IMR-90 (cell line): ENCODE results near the gene PTBP1. TPM values are rescaled to one million over a fixed set of nuclear protein-coding genes. Genes with fewer than 3 reads are reported as not detected.

ENCODE experiments used
- ATAC-seq: fragments of 200-7000 bp; cut with Tn5 transposase; 2 replicates; pipeline ENCODE4 v1.9.1; 2020; ENCODE audit warnings: low read depth, mild to moderate bottlenecking, moderate library complexity
- BruUV-seq: library from RNA; stranded (reverse); fragments of 400-500 nt; replicated peaks from 2 replicates; lab custom pipeline; 2021; lab: Mats Ljungman, UMichigan
- CTCF ChIA-PET: fragments of 300-600 bp; formaldehyde crosslinking; extraction: SDS; loops from one replicate; lab custom pipeline; 2021; ENCODE audit warnings: antibody characterized with exemption; lab: Yijun Ruan, JAX
- POLR2A ChIA-PET: fragments of 300-600 bp; sonication (Branson Sonifier 250); formaldehyde crosslinking; loops from one replicate; lab custom pipeline; 2022; ENCODE audit warnings: antibody characterized with exemption; ENCODE audit not compliant: unreplicated experiment; lab: Charles Lee
- DNase-seq: peaks from one replicate; pipeline ENCODE4 v3.0.0; 2013
- H2AFZ ChIP-seq: replicated peaks from 2 replicates; pipeline ENCODE3; 2013; ENCODE audit warnings: low read length, mild to moderate bottlenecking; ENCODE audit not compliant: poor library complexity
- H2AK5ac ChIP-seq: 2 replicates; pipeline ENCODE4 v1.6.1; 2013; ENCODE audit warnings: low read depth, low read length, inconsistent platforms
- H2AK9ac ChIP-seq: replicated peaks from 2 replicates; pipeline ENCODE3; 2013; ENCODE audit warnings: mild to moderate bottlenecking, low read depth, low read length, moderate library complexity; ENCODE audit not compliant: poor library complexity
- H2BK120ac ChIP-seq: 2 replicates; pipeline ENCODE4 v1.6.1; 2013; ENCODE audit warnings: low read depth, low read length, inconsistent platforms
- H2BK15ac ChIP-seq: 3 replicates; pipeline ENCODE4 v1.6.1; 2013; ENCODE audit warnings: low read depth, low read length, inconsistent platforms
- H2BK20ac ChIP-seq: 2 replicates; pipeline ENCODE4 v1.6.1; 2013; ENCODE audit warnings: low read depth, mild to moderate bottlenecking, inconsistent platforms, low read length, moderate library complexity
- H2BK5ac ChIP-seq: 2 replicates; pipeline ENCODE4 v1.6.1; 2013; ENCODE audit warnings: mild to moderate bottlenecking, low read depth, low read length, inconsistent platforms; ENCODE audit not compliant: poor library complexity, severe bottlenecking
- H3K14ac ChIP-seq: replicated peaks from 2 replicates; pipeline ENCODE4 v1.6.1; 2013; ENCODE audit warnings: low read depth, low read length, inconsistent platforms
- H3K18ac ChIP-seq: 2 replicates; pipeline ENCODE4 v1.6.1; 2013; ENCODE audit warnings: low read depth, low read length, control low read depth
- H3K23ac ChIP-seq: 2 replicates; pipeline ENCODE4 v1.6.1; 2013; ENCODE audit warnings: low read depth, low read length, inconsistent platforms
- H3K27ac ChIP-seq: 2 replicates; pipeline ENCODE4 v1.5.1; 2013; ENCODE audit warnings: mild to moderate bottlenecking, control low read depth, low read length; ENCODE audit not compliant: insufficient read depth
- H3K27me3 ChIP-seq: 2 replicates; pipeline ENCODE4 v1.6.1; 2013; ENCODE audit warnings: low read length; ENCODE audit not compliant: control insufficient read depth, insufficient read depth
- H3K36me3 ChIP-seq: 2 replicates; pipeline ENCODE4 v1.6.1; 2013; ENCODE audit warnings: low read length, mixed read lengths; ENCODE audit not compliant: control insufficient read depth, insufficient read depth
- H3K4ac ChIP-seq: 2 replicates; pipeline ENCODE4 v1.6.1; 2013; ENCODE audit warnings: low read depth, low read length, inconsistent platforms
- H3K4me1 ChIP-seq: 2 replicates; pipeline ENCODE4 v1.6.1; 2013; ENCODE audit warnings: low read length, mixed read lengths; ENCODE audit not compliant: control insufficient read depth, insufficient read depth
- H3K4me2 ChIP-seq: 2 replicates; pipeline ENCODE4 v1.6.1; 2013; ENCODE audit warnings: low read depth, mild to moderate bottlenecking, control low read depth, low read length, moderate library complexity
- H3K4me3 ChIP-seq: 2 replicates; pipeline ENCODE4 v1.5.1; 2013; ENCODE audit warnings: low read depth, mild to moderate bottlenecking, control low read depth, low read length, moderate library complexity; ENCODE audit not compliant: insufficient read depth
- H3K56ac ChIP-seq: 2 replicates; pipeline ENCODE4 v1.6.1; 2013; ENCODE audit warnings: low read length, inconsistent platforms; ENCODE audit not compliant: insufficient read depth; ENCODE audit errors: extremely low read depth
- H3K79me1 ChIP-seq, 2 experiments: 2 replicates each; pipeline ENCODE4 v1.6.1; 2013; ENCODE audit warnings: low read length in 2 of 2, inconsistent platforms in 1 of 2, low read depth in 1 of 2
- H3K9ac ChIP-seq: 2 replicates; pipeline ENCODE4 v1.6.1; 2013; ENCODE audit warnings: low read depth, low read length, control low read depth
- H3K9me1 ChIP-seq: 2 replicates; pipeline ENCODE4 v1.6.1; 2013; ENCODE audit warnings: low read length, inconsistent platforms; ENCODE audit not compliant: insufficient read depth
- H3K9me3 ChIP-seq: 2 replicates; pipeline ENCODE4 v1.6.1; 2013; ENCODE audit warnings: low read length; ENCODE audit not compliant: control insufficient read depth, insufficient read depth
- H4K20me1 ChIP-seq: 2 replicates; pipeline ENCODE4 v1.6.1; 2013; ENCODE audit warnings: low read length, inconsistent platforms; ENCODE audit not compliant: insufficient read depth
- H4K5ac ChIP-seq: 2 replicates; pipeline ENCODE4 v1.6.1; 2013; ENCODE audit warnings: mild to moderate bottlenecking, low read depth, low read length, control low read depth
- H4K8ac ChIP-seq, 2 experiments: 2 replicates each; pipeline ENCODE4 v1.6.1; 2013; ENCODE audit warnings: low read depth in 2 of 2, low read length in 2 of 2, control low read depth in 1 of 2, inconsistent platforms in 1 of 2
- H4K91ac ChIP-seq: 2 replicates; pipeline ENCODE4 v1.6.1; 2013; ENCODE audit warnings: low read depth, low read length, inconsistent platforms; ENCODE audit not compliant: insufficient read depth
- CEBPB ChIP-seq: IDR thresholded peaks from 2 replicates; pipeline ENCODE4 v1.6.1; 2012; ENCODE audit warnings: low read depth, low read length, improper control_type of control experiment
- CHD1 ChIP-seq: IDR thresholded peaks from 2 replicates; pipeline ENCODE4 v1.6.1; 2012; ENCODE audit warnings: low read depth, low read length, improper control_type of control experiment
- MXI1 ChIP-seq: IDR thresholded peaks from 2 replicates; pipeline ENCODE4 v1.6.1; 2012; ENCODE audit warnings: low read depth, mild to moderate bottlenecking, low read length, moderate library complexity, borderline replicate concordance
- NFE2L2 ChIP-seq: fragments of 150-350 bp; IDR thresholded peaks from 2 replicates; pipeline ENCODE4 v1.6.1; 2016; ENCODE audit warnings: low read depth, mild to moderate bottlenecking, low read length
- POLR2A ChIP-seq: IDR thresholded peaks from 2 replicates; pipeline ENCODE4 v1.6.1; 2012; ENCODE audit warnings: mild to moderate bottlenecking, low read depth, low read length
- RAD21 ChIP-seq: IDR thresholded peaks from 2 replicates; pipeline ENCODE4 v1.6.1; 2012; ENCODE audit warnings: low read length, improper control_type of control experiment
- RCOR1 ChIP-seq: IDR thresholded peaks from 2 replicates; pipeline ENCODE4 v1.6.1; 2012; ENCODE audit warnings: mild to moderate bottlenecking, low read length, improper control_type of control experiment; ENCODE audit not compliant: insufficient replicate concordance
- SMC3 ChIP-seq: fragments of 150-350 bp; IDR thresholded peaks from 2 replicates; pipeline ENCODE4 v1.6.1; 2016; ENCODE audit warnings: low read depth, mild to moderate bottlenecking, antibody characterized with exemption, low read length, moderate library complexity
- WGBS, 2 experiments: methylation state at CpG; one replicate each; pipeline versions ENCODE4 v1.1.5 to v1.1.7; 2013; ENCODE audit warnings: missing lambda C conversion rate in 2 of 2; ENCODE audit not compliant: insufficient read length in 1 of 2; ENCODE audit errors: extremely low coverage in 2 of 2; 5-methylcytosine and 5-hydroxymethylcytosine counted together
- dilution Hi-C: fragments of 300-500 bp; cut with HindIII; formaldehyde crosslinking; loops from one replicate; pipeline ENCODE4 v1.14.3; 2018; ENCODE audit warnings: low sequenced_read_pairs; ENCODE audit not compliant: unreplicated experiment
- in situ Hi-C: fragments of 300-500 bp; cut with MboI; formaldehyde crosslinking; loops from 3 replicates; pipeline ENCODE4 v1.14.3; 2019; ENCODE audit warnings: low sequenced_read_pairs, inconsistent platforms, mixed read lengths
- intact Hi-C: fragments of 100-400 bp; cut with micrococcal nuclease; formaldehyde crosslinking; loops from 2 replicates; pipeline ENCODE4 v1.10.0; 2022
- polyA plus RNA-seq, 3 experiments: library from polyadenylated mRNA; depleted of rRNA; stranded (reverse); fragments of >200 nt; gene quantifications; 2 replicates each; pipeline ENCODE4 v1.2.3, GENCODE V29; 2012; ENCODE audit warnings: low replicate concordance in 1 of 3
- total RNA-seq: library from RNA; depleted of rRNA; stranded (reverse); fragments of >200 nt; gene quantifications from 2 replicates; pipeline ENCODE4 v1.2.3, GENCODE V29; 2012
- TF ChIP-seq, protein P1 (sequence below): conservative IDR thresholded peaks from 2 replicates; pipeline ENCODE4 v1.5.1; 2012; ENCODE audit warnings: mild to moderate bottlenecking, low read depth, low read length, improper control_type of control experiment
- TF ChIP-seq, protein P2 (sequence below): fragments of 150-350 bp; IDR thresholded peaks from 2 replicates; pipeline ENCODE4 v1.6.1; 2017; ENCODE audit warnings: mild to moderate bottlenecking, antibody characterized with exemption, low read length, low read depth

The PTBP1 gene
- total and polyA plus RNA-seq, 2 of the 4 experiments (the other 2 are of a cell fraction), result 146 to 269 TPM

DNA sequence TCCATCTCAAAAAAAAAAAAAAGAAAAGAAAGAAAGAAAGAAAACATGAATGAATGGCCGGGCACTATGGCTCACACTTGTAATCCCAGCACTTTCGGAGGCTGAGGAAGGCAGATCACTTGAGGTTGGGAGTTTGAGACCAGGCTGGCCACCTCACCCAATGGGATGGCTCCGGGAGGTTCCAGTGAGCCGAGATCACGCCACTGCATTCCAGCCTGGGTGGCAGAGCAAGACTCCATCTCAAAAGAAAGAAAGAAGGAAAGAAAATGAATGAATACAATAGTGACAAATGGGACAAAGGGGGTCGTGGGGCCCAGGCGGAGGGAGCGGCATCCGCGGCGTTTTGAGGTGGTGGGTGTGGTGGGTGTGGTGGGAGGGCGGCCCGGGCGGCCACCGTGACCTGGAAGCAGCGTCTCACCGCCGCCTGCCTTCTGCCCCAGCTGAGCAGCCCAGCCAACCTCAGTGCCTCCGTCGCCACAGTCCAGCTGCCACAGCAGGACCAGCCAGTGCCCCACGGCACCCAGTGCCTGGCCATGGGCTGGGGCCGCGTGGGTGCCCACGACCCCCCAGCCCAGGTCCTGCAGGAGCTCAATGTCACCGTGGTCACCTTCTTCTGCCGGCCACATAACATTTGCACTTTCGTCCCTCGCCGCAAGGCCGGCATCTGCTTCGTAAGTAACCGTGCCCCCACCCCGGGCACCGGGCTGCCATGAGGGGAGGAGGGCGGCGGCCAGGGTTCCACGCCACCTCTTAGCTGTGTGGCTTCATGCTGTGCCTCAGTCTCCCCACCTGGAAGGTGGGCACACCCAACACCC is 48.7 kb downstream of the PTBP1 start (continued):
- no peak for TF ChIP-seq MXI1

DNA sequence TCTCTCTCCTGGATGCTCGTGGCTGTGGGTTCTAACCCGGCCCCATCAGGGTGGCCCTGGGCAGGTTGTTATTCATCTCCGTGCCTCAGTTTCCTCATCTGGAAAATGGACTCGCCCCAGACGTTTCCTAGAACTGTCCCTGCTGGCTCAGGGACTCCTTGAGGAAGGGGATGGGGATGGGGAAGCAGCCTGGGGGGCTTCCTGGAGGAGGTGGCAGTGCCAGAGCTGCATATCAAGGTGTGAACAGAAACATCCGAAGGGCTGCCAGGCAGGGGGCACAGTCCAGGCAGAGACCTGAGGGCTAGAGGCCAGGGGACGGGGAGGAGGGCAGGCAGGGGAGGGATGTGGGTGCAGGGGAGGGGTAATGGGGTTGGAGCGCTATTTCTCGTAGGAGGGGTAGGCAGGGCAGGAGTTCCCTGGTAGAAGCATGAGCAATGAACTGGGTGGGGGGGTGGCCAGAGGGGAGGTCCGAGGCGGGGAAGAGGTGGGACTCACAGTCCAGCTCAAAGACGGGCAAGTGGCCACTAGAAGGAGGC is 51.2 kb downstream of the PTBP1 start:
- H3K36me3 ChIP-seq, result no peaks in the 10 kb centered on the region
- TF ChIP-seq CEBPB (no peak), RCOR1 (no peak), CHD1 (no peak), MXI1 (no peak), SMC3 (no peak), NFE2L2 (no peak), POLR2A (no peak), RAD21 (no peak)
- TF ChIP-seq, protein P1, sequence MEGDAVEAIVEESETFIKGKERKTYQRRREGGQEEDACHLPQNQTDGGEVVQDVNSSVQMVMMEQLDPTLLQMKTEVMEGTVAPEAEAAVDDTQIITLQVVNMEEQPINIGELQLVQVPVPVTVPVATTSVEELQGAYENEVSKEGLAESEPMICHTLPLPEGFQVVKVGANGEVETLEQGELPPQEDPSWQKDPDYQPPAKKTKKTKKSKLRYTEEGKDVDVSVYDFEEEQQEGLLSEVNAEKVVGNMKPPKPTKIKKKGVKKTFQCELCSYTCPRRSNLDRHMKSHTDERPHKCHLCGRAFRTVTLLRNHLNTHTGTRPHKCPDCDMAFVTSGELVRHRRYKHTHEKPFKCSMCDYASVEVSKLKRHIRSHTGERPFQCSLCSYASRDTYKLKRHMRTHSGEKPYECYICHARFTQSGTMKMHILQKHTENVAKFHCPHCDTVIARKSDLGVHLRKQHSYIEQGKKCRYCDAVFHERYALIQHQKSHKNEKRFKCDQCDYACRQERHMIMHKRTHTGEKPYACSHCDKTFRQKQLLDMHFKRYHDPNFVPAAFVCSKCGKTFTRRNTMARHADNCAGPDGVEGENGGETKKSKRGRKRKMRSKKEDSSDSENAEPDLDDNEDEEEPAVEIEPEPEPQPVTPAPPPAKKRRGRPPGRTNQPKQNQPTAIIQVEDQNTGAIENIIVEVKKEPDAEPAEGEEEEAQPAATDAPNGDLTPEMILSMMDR, result no peak
- TF ChIP-seq, protein P2, sequence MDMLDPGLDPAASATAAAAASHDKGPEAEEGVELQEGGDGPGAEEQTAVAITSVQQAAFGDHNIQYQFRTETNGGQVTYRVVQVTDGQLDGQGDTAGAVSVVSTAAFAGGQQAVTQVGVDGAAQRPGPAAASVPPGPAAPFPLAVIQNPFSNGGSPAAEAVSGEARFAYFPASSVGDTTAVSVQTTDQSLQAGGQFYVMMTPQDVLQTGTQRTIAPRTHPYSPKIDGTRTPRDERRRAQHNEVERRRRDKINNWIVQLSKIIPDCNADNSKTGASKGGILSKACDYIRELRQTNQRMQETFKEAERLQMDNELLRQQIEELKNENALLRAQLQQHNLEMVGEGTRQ, result no peak
- dilution Hi-C loops, result no loop called here
- ChIA-PET POLR2A (interaction anchor here (0.6 kb wide), 1 partner anchor 31 kb away, joined by 4 read pairs; no protein-coding TSS in a partner anchor), CTCF (no interaction called here)
- H2AK9ac ChIP-seq, result no peak overlapping the region
- H3K9ac ChIP-seq, result no peak overlapping the region
- no peak overlapping the region for H2BK5ac ChIP-seq
- no peaks in the 10 kb centered on the region for H3K9me3 ChIP-seq
- H4K91ac ChIP-seq, result no peak overlapping the region
- WGBS, 2 experiments, result 60% methylated on average over 6 of the region's 12 CpGs; no CpG with 5 or more reads in 1 of the 2 experiments
- no peak overlapping the region for H3K14ac ChIP-seq
- H3K27me3 ChIP-seq, result peaks cover 15% of the 10 kb centered on the region
- H4K20me1 ChIP-seq, result no peaks in the 10 kb centered on the region; the same call in 1 of the 2 replicates
- H3K4ac ChIP-seq, result no peak overlapping the region
- H3K27ac ChIP-seq, result no peak overlapping the region
- no peak overlapping the region for H2BK20ac ChIP-seq
- H2BK120ac ChIP-seq, result no peak overlapping the region
- no peak for ATAC-seq
- H3K4me1 ChIP-seq, result peaks cover 6% of the 10 kb centered on the region
- no peak overlapping the region for H2AFZ ChIP-seq
- no peaks in the 10 kb centered on the region for H3K9me1 ChIP-seq
- intact Hi-C loops, result no loop called here
- H3K4me2 ChIP-seq, result no peak overlapping the region
- H4K5ac ChIP-seq, result no peak overlapping the region
- BruUV-seq, result no TSS peak
- in situ Hi-C loops, result no loop called here
- DNase-seq, result no peak
- no peak overlapping the region for H4K8ac ChIP-seq
- 0 out of 2 replicates have a peak overlapping the region, but pooled peaks have one; percentile 8 for H2AK5ac ChIP-seq
- H2BK15ac ChIP-seq, result no peak overlapping the region
- H3K4me3 ChIP-seq, result no peak overlapping the region
- no peak overlapping the region for H3K18ac ChIP-seq
- no peak overlapping the region for H3K23ac ChIP-seq
- no peaks in the 10 kb centered on the region for H3K79me1 ChIP-seq
- H3K56ac ChIP-seq, result no peak overlapping the region
